ENCODE measurements around the gene OR6A2. TPM values are rescaled to one million over a fixed set of nuclear protein-coding genes. Genes with fewer than 3 reads are reported as not detected.

OR6A2 gene
- 0.32 and 0.53 TPM in 2 replicates for total RNA-seq

- intact Hi-C loops (cut with micrococcal nuclease): no loop called here
- peaks cover 3% of the 10 kb centered on the region for H3K27me3 Mint-ChIP-seq (ENCODE audit: low read depth)
- H3K4me1 Mint-ChIP-seq (ENCODE audit: low read depth): no peaks in the 10 kb centered on the region
- no peak within 1 kb of the TSS for H3K4me3 Mint-ChIP-seq (ENCODE audit: low read depth)
- no peak within 1 kb of the TSS for H3K27ac Mint-ChIP-seq
- H3K9me3 Mint-ChIP-seq: no peaks in the 10 kb centered on the region
- H3K36me3 Mint-ChIP-seq (ENCODE audit: low read depth): no peaks in the 10 kb centered on the region
- no peak for DNase-seq (ENCODE audit: low spot score)
Observed at GRCh38 chr11:6799402-6799801, at the start of gene OR6A2. OR6A2 (minus strand) TSS chr11:6799689; CDS start chr11:6795708, 3,981 bp downstream.

- H3K4me1 Mint-ChIP-seq (ENCODE audit: low read depth): peaks cover 7% of the 10 kb centered on the region
- H3K9me3 Mint-ChIP-seq: peaks cover 11% of the 10 kb centered on the region
- H3K27me3 Mint-ChIP-seq (ENCODE audit: low read depth): peaks cover 3% of the 10 kb centered on the region
- no peak within 1 kb of the TSS for H3K27ac Mint-ChIP-seq
- DNase-seq (ENCODE audit: low spot score): no peak
- intact Hi-C loops (cut with micrococcal nuclease): no loop called here
- no peaks in the 10 kb centered on the region for H3K36me3 Mint-ChIP-seq (ENCODE audit: low read depth)
- H3K4me3 Mint-ChIP-seq (ENCODE audit: low read depth): no peak within 1 kb of the TSS
Observed at GRCh38 chr11:6845383-6845782, 45.9 kb upstream of the OR6A2 start, which contains the start of gene OR10A5. OR10A5 (plus strand) TSS chr11:6845683; CDS start chr11:6845683, 0 bp downstream.

- intact Hi-C loops (cut with micrococcal nuclease): no loop called here
- H3K36me3 Mint-ChIP-seq (ENCODE audit: low read depth): no peaks in the 10 kb centered on the region
- no peak overlapping the region for H3K27ac Mint-ChIP-seq
- H3K4me1 Mint-ChIP-seq (ENCODE audit: low read depth): peaks cover 7% of the 10 kb centered on the region
- H3K27me3 Mint-ChIP-seq (ENCODE audit: low read depth): peaks cover 3% of the 10 kb centered on the region
- no peak for DNase-seq (ENCODE audit: low spot score)
- H3K4me3 Mint-ChIP-seq (ENCODE audit: low read depth): no peak overlapping the region
- H3K9me3 Mint-ChIP-seq: peaks cover 9% of the 10 kb centered on the region
Observed at GRCh38 chr11:6844356-6844755, 44.9 kb upstream of the OR6A2 start.

GRCh38 chr11:6843670-6844069 lies 44.2 kb upstream of the OR6A2 start:
- Mint-ChIP-seq H3K4me3 (ENCODE audit: low read depth) (no peak overlapping the region), H3K9me3 (peaks cover 9% of the 10 kb centered on the region), H3K27ac (no peak overlapping the region), H3K27me3 (ENCODE audit: low read depth) (peaks cover 3% of the 10 kb centered on the region), H3K36me3 (ENCODE audit: low read depth) (no peaks in the 10 kb centered on the region), H3K4me1 (ENCODE audit: low read depth) (peaks cover 7% of the 10 kb centered on the region)
- no peak for DNase-seq (ENCODE audit: low spot score)
- intact Hi-C loops (cut with micrococcal nuclease): no loop called here

- no peak overlapping the region for H3K27ac Mint-ChIP-seq
- intact Hi-C loops (cut with micrococcal nuclease): loop anchor here (1.0 kb wide), 1 partner anchor 16 kb away; no protein-coding TSS in a partner anchor
- H3K27me3 Mint-ChIP-seq (ENCODE audit: low read depth): peaks cover 3% of the 10 kb centered on the region
- DNase-seq (ENCODE audit: low spot score): no peak
- peaks cover 7% of the 10 kb centered on the region for H3K4me1 Mint-ChIP-seq (ENCODE audit: low read depth)
- no peak overlapping the region for H3K4me3 Mint-ChIP-seq (ENCODE audit: low read depth)
- H3K9me3 Mint-ChIP-seq: peaks cover 9% of the 10 kb centered on the region
- no peaks in the 10 kb centered on the region for H3K36me3 Mint-ChIP-seq (ENCODE audit: low read depth)
Observed at GRCh38 chr11:6841694-6842093, 42.2 kb upstream of the OR6A2 start.

- no peak for DNase-seq (ENCODE audit: low spot score)
- Mint-ChIP-seq H3K4me1 (ENCODE audit: low read depth) (no peaks in the 10 kb centered on the region), H3K27me3 (ENCODE audit: low read depth) (peaks cover 3% of the 10 kb centered on the region), H3K4me3 (ENCODE audit: low read depth) (no peak overlapping the region), H3K9me3 (no peaks in the 10 kb centered on the region), H3K27ac (no peak overlapping the region), H3K36me3 (ENCODE audit: low read depth) (no peaks in the 10 kb centered on the region)
- intact Hi-C loops (cut with micrococcal nuclease): no loop called here
Observed at GRCh38 chr11:6834021-6834420, 34.5 kb upstream of the OR6A2 start.

- DNase-seq (ENCODE audit: low spot score): no peak
- H3K27ac Mint-ChIP-seq: no peak overlapping the region
- peaks cover 3% of the 10 kb centered on the region for H3K27me3 Mint-ChIP-seq (ENCODE audit: low read depth)
- no peaks in the 10 kb centered on the region for H3K4me1 Mint-ChIP-seq (ENCODE audit: low read depth)
- intact Hi-C loops (cut with micrococcal nuclease): no loop called here
- no peaks in the 10 kb centered on the region for H3K36me3 Mint-ChIP-seq (ENCODE audit: low read depth)
- no peak overlapping the region for H3K4me3 Mint-ChIP-seq (ENCODE audit: low read depth)
- H3K9me3 Mint-ChIP-seq: no peaks in the 10 kb centered on the region
Observed at GRCh38 chr11:6833356-6833755, 33.9 kb upstream of the OR6A2 start.

- intact Hi-C loops (cut with micrococcal nuclease): no loop called here
- Mint-ChIP-seq H3K27ac (no peak overlapping the region), H3K9me3 (no peaks in the 10 kb centered on the region), H3K4me3 (ENCODE audit: low read depth) (no peak overlapping the region), H3K36me3 (ENCODE audit: low read depth) (no peaks in the 10 kb centered on the region), H3K4me1 (ENCODE audit: low read depth) (no peaks in the 10 kb centered on the region), H3K27me3 (ENCODE audit: low read depth) (no peaks in the 10 kb centered on the region)
- no peak for DNase-seq (ENCODE audit: low spot score)
Observed at GRCh38 chr11:6828103-6828502, 28.6 kb upstream of the OR6A2 start.

- Mint-ChIP-seq H3K9me3 (peaks cover 1% of the 10 kb centered on the region), H3K36me3 (ENCODE audit: low read depth) (no peaks in the 10 kb centered on the region), H3K4me3 (ENCODE audit: low read depth) (no peak overlapping the region), H3K27ac (no peak overlapping the region), H3K4me1 (ENCODE audit: low read depth) (no peaks in the 10 kb centered on the region), H3K27me3 (ENCODE audit: low read depth) (peaks cover 2% of the 10 kb centered on the region)
- DNase-seq (ENCODE audit: low spot score): no peak
- intact Hi-C loops (cut with micrococcal nuclease): no loop called here
Observed at GRCh38 chr11:6825231-6825744, 25.8 kb upstream of the OR6A2 start.

- Mint-ChIP-seq H3K9me3 (peaks cover 4% of the 10 kb centered on the region), H3K4me3 (ENCODE audit: low read depth) (no peak overlapping the region), H3K4me1 (ENCODE audit: low read depth) (no peaks in the 10 kb centered on the region), H3K27ac (no peak overlapping the region), H3K36me3 (ENCODE audit: low read depth) (no peaks in the 10 kb centered on the region), H3K27me3 (ENCODE audit: low read depth) (peaks cover 2% of the 10 kb centered on the region)
- no peak for DNase-seq (ENCODE audit: low spot score)
- intact Hi-C loops (cut with micrococcal nuclease): no loop called here
Observed at GRCh38 chr11:6824136-6824823, 24.8 kb upstream of the OR6A2 start.

GRCh38 chr11:6818967-6819366 lies 19.5 kb upstream of the OR6A2 start:
- Mint-ChIP-seq H3K36me3 (ENCODE audit: low read depth) (no peaks in the 10 kb centered on the region), H3K4me1 (ENCODE audit: low read depth) (no peaks in the 10 kb centered on the region), H3K27ac (no peak overlapping the region), H3K4me3 (ENCODE audit: low read depth) (no peak overlapping the region), H3K9me3 (peaks cover 4% of the 10 kb centered on the region), H3K27me3 (ENCODE audit: low read depth) (peaks cover 2% of the 10 kb centered on the region)
- DNase-seq (ENCODE audit: low spot score): no peak
- intact Hi-C loops (cut with micrococcal nuclease): loop anchor here (10.0 kb wide), 1 partner anchor 176 kb away; no protein-coding TSS in a partner anchor

- H3K9me3 Mint-ChIP-seq: peaks cover 4% of the 10 kb centered on the region
Observed at GRCh38 chr11:6817694-6818093, 18.2 kb upstream of the OR6A2 start.

GRCh38 chr11:6813656-6814055 lies 14.2 kb upstream of the OR6A2 start:
- H3K36me3 Mint-ChIP-seq (ENCODE audit: low read depth): no peaks in the 10 kb centered on the region
- H3K9me3 Mint-ChIP-seq: no peaks in the 10 kb centered on the region
- H3K4me1 Mint-ChIP-seq (ENCODE audit: low read depth): peaks cover 1% of the 10 kb centered on the region
- H3K27me3 Mint-ChIP-seq (ENCODE audit: low read depth): peaks cover 17% of the 10 kb centered on the region
- no peak overlapping the region for H3K27ac Mint-ChIP-seq
- intact Hi-C loops (cut with micrococcal nuclease): loop anchor here (10.0 kb wide), 1 partner anchor 181 kb away; no protein-coding TSS in a partner anchor
- H3K4me3 Mint-ChIP-seq (ENCODE audit: low read depth): no peak overlapping the region
- no peak for DNase-seq (ENCODE audit: low spot score)

More at GRCh38 chr11:6817694-6818093, 18.2 kb upstream of the OR6A2 start:
- Mint-ChIP-seq H3K27me3 (ENCODE audit: low read depth) (peaks cover 2% of the 10 kb centered on the region), H3K36me3 (ENCODE audit: low read depth) (no peaks in the 10 kb centered on the region), H3K4me1 (ENCODE audit: low read depth) (no peaks in the 10 kb centered on the region), H3K4me3 (ENCODE audit: low read depth) (no peak overlapping the region), H3K27ac (no peak overlapping the region)
- no peak for DNase-seq (ENCODE audit: low spot score)
- intact Hi-C loops (cut with micrococcal nuclease): loop anchor here (10.0 kb wide), 1 partner anchor 177 kb away; no protein-coding TSS in a partner anchor
